HG03575 (cell line): ENCODE results near the gene GPR183.

Source experiments
- ATAC-seq: cut with Tn5 transposase; IDR thresholded peaks from one replicate; pipeline ENCODE4 v1.9.1; 2021; ENCODE audit not compliant: unreplicated experiment, insufficient number of reproducible peaks, low FRiP score; ENCODE audit errors: extremely low read depth

The GPR183 gene, protein sequence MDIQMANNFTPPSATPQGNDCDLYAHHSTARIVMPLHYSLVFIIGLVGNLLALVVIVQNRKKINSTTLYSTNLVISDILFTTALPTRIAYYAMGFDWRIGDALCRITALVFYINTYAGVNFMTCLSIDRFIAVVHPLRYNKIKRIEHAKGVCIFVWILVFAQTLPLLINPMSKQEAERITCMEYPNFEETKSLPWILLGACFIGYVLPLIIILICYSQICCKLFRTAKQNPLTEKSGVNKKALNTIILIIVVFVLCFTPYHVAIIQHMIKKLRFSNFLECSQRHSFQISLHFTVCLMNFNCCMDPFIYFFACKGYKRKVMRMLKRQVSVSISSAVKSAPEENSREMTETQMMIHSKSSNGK

DNA sequence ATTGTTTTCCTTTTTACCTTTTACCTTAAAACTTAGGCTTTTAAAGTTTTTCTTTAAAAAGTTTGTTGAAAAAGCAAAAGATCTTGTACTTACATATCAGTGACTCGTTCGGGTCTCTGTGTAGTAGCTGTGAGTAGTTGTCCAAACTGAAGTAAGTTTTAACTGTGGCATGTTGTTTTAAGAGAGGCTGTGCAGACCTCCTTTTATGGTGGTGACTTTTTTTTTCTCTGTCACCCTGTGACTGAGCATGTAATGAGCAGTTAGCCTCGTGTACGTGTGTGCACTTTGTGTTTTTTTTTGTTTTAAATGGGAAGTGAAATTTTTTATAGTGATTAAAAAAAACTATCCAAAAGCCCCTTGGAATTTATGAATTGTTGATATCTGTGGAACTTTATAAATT lies at the start of gene GPR183:
GPR183 (minus strand) TSS at position 153 of the 400 bp plus-strand sequence. CDS start 11,254 bp downstream, outside the sequence.
- ATAC-seq: peak; percentile 44

DNA sequence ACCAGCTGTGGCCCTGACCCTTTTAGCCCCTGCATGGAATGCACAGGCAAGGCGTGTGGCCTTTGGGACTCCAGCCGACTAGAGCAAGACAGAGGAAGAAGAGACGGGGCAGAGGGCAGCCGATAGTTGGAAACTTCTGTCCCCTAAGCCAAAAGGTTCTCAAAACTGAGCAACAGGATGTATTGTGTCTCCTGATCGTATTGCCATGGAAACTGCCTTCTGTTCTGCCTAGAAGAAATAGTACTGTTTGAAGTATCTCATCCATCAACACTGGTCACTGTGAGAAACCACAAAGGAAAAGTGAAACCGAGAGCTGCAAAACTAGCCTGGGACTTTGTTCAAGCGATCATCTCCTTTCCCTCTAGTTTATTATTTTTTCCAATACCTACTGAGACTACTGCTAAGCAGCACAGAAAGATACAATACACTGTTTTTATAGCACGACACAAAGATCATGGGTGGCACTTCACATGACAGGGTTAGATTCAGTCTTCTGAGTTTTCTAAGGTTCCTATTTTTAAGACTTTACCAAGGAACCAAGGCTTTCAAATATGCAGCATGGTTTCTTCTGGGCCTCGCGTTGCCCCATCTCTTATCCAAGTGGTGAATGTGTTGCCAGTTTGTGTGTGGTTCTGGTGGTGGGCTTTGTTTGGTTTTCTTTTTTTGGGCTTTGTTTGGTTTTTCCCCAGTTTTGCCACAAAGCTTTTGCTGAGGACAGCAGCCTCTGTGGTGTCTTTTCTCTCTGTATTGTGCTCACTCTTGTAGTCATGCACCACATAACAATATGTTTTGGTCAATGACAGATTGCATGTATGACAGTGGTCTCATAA lies 49.3 kb upstream of the GPR183 start:
- peak; percentile 43 for ATAC-seq

DNA sequence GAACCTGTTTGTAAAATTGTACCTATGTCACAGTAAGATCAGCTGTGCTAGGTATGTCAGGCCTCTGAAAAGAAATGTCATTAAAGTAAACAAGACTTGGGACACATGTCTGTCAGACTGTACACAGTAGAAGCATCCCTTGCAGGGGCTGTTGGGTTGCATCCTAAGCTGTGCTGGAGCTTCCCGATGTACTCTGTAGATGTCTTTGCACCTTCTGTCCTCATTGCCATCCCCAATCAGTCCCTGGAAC lies 48.7 kb upstream of the GPR183 start:
- no peak for ATAC-seq

DNA sequence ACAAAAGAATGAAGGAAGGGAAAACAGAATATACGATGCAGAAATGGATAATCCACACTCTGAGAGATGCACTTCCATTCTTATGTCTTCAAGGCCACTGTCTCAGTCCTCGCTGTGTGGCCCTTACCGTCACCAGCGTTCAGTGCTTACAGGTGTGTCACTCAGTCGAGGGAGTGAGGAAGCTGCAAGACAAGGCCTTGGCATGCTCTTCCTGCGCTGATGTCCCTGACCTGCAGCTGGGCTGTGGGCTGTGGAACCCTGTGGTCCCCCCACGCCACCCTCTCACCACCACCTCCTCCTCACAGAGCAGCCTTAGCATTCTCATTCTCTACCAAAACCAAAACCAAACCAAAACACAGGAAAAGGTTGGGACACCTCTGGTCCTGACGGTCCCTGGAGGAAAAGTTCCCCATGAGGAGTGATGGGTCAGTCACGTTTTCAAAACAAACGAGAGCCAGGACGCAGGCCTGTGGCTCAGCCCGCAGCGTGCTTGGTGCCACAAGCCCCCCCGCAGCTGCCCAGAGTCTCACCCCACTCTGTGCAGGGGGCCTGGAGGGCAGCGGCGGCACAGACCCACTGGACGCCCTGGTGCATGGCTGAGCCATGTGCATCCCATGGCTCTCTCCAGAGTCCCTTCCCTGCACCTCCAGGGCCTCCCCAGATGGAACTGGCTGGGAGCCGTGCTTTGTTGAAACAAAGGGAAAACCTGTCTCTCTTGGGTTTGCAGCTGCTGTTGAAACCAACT lies 48.2 kb upstream of the GPR183 start:
- ATAC-seq: no peak

DNA sequence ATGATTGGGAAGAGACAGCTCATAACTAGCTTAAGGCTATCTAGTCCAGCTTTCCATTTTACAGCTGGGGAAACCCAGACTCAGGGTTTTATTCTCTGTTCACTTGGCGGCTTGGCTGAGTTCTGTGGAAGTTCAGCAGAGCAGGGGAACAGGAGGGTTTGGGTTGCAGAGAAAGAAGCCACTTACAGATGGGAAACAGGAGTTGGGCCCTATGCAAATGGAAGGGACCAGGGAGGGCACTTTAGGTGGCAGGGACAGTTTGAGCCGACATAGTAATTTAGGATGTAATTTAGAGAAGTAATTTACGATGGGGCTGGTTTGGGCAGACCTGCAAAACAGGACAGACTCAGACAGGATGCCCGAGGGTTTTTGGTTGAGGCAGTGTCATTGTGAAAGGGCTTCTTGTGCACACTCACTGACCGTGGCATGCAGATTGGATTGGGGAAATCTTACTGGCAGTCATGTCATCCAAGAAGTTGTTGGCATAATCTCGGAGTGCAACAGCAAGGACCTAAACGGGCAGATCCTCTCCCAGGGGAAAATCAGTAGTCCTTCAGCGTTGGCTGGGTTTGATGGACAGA lies 47.3 kb upstream of the GPR183 start:
- ATAC-seq: no peak

DNA sequence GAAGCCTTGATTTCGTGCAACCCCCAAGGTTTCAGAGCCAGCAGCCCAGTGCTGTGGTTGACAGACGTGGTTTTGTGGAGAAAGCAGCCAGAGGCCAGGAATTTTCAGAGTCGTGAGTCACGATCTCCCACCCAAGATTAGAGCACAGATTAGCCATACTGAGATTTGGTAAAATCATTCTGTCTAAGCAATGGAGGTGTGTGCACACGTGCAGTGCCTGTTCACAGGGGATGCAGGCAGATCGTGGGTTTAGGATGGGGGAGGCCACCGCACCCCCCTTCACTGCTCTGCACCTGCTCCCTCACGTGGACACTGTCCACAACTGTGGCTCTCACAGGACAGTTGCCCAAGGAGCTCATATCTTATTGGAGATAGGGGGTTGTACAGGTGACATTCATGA lies 46.6 kb upstream of the GPR183 start:
- ATAC-seq: no peak

DNA sequence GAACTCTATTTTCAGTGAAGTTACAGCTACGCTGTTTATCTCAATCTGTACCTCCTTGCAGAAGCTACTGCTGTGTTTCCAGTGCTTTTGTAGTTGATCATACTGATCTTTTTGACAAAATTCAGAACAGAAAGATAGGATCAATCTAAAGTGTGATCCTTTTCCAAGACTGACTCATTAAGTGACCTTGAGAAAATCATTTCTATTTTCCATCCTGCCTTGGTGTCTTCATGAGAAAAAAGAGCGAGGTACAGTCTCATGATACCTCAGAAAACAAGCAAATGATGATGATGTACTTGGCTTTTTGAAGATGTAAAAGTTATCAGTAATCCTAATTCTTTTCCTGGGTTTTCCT lies 46.0 kb upstream of the GPR183 start:
- ATAC-seq: no peak

DNA sequence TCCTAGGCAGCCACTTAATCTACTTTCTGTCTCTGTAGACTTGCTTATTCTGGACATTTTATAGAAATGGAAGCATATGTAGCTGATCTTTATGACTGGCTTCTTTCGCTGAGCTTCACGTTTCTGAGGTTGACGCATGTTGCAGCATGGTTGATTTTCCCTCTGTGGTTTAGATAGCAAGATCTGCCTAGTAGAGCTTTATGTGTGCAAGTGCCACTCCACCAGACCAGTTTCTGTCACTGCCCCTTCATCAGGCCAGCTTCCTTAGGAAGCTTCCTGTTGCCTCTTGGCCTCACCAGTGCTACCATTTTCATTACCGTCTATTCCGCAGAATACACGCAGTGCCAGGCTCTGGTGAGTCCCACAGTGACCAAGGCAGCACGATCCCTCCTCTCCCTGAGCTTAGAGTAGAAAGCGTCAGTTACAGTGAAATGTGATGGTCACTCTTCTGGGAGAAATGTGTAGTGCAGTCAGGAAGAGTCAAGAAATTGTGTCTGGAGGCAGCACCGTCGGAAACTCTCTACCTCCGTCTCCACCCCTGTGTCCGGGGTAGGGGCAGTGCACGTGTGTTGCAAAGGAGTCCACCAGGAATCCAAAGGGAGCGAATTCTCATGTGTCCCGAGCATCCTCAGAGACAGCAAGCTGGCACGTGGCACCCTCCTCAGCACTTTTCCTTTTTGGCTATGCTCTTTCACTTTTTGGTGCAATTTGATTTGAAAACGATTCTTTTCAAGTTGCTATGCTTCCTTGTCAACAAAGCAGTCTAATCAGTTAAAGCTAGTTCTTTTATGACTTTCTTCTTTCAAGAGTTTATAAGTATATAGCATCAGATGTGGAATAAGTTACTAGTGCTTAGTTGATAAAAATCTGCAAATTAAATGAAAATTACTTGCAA lies 45.4 kb upstream of the GPR183 start:
- no peak for ATAC-seq

DNA sequence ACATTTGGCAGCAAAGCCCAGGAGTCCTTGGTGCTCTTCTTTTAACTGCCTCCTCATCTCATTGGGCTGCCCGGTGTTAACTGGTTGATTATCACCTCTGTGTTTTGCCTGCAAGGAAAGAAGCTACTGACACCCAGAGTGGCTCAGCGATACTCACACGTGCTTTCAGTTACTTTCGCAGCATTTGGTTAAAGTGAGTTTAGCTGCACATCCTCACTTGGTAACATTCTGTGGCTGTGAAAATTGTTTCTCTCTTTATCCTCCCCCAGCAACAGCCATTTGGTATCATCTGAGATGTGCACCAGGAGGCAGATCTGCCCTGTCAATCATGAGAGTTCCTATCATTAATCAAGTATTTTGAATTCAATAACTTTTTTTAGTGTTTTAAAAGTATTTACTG lies 44.6 kb upstream of the GPR183 start:
- no peak for ATAC-seq

DNA sequence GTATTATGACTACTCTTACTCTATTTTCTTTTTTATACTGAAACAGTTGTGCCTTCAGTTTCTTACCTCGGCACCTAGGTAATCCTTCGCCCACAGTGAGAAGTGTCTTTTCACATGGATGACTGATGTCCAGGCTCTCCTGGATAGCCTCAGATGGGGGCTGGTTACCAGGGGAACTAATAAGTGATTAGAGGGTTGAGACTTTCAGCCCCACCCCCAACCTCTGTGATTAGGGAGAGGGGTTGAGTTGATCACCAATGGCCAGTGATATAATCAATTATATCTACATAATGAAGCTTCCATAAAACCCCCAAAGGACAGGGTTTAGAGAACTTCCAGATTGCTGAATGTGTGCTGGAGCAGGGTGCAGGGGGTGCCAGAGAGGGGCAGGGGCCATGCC lies 43.0 kb upstream of the GPR183 start:
- no peak for ATAC-seq

DNA sequence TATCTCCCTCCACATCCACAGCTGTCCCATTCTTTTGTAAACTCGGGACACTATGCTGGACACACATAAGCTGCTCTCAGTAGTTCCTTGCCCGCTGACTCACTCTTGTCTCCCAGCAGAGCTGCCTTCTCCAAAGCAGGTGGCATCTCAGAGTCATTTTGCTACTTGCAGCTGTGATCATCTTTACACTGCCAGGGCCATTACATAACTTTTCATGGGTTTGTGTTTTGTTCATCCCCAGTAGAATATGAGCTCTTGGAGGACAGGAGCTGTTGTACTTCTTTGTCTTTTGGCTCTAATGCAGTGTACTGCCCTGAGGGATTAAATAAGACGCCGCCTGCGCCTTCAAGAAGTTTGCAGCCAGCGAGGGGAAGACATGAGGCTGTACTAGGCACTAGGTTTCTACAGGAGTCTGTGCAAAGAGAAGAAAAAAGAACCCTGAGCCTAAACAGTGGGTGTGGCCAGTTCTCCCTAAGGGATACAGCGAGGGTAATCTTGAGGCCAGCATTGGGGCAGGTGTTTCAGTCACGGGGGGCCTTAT lies 40.8 kb upstream of the GPR183 start:
- no peak for ATAC-seq

DNA sequence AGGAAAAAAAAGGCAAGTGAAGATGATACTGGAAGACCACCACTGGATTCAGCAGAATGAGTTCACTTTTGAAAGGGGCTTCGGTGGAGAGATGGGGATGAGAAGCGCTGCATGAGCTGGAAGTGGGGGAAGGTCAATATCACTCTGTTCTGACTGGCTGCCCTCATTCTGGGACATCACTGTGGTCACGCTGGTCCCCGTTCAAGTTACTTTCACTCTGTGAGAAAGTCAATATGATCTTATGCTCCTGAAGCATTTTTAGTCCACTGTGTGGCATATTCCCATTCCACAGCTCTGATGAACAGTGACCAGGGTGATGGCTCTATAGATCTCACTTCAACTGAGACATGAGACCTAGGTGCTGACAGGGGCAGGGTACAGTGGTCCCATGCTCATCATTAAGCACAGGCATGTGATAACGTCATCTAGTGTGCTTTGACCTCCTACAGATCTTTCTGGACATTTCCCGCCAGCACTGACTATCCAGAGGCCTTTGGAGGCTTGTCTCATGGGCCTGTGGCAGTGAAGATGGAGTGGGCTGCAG lies 40.2 kb upstream of the GPR183 start:
- no peak for ATAC-seq

DNA sequence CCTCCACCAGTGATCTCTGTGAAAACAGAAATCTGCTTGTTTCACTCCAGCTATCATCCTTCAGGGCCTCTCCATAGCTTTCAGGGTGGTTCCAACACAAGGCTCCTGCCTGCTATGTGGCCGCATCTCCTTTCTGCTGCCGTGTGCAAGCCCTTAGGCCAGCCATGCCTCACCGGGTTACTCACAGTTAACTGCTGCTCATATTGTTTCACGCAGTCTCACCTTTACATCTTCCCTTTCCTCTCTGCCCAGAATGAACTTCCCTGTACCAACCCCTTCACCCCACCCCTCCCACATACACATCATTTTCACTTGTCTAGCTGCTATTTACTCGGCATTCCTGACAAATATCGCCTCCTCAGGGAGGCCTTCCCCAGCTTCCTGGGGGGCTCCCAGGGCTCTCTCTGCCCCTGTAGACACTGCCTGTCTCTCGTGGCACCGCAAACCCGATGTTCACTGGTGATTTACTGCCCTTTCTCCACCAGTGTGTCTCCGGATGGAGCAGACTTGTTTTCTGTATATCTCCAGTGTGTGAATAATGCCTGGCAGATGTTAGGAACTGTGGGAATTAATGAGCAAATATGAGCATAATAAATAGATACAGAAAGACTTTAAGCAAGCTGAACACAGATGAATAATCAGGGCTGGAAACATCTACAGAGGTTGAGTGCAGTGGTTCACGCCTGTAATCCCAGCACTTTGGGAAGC lies 39.3 kb upstream of the GPR183 start:
- no peak for ATAC-seq

DNA sequence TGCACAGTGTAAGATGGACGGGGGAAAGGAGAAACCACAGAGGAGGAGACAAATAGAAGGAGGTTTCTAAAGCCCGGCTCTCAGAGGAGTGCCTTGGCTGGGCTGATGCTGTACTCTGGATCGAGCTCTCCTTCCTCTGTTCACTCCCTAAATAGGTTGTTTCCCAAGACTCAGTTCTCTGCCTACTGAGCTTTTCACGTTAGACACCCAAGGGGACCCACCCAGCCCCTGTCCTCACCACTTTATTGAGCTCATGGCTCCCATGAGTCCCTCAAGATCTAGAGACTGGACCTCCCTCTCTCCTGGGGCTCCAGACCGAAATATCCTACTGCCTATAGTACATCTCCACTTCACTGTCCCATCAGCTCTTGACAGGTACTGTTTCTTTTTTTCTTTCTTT lies 38.1 kb upstream of the GPR183 start:
- no peak for ATAC-seq

DNA sequence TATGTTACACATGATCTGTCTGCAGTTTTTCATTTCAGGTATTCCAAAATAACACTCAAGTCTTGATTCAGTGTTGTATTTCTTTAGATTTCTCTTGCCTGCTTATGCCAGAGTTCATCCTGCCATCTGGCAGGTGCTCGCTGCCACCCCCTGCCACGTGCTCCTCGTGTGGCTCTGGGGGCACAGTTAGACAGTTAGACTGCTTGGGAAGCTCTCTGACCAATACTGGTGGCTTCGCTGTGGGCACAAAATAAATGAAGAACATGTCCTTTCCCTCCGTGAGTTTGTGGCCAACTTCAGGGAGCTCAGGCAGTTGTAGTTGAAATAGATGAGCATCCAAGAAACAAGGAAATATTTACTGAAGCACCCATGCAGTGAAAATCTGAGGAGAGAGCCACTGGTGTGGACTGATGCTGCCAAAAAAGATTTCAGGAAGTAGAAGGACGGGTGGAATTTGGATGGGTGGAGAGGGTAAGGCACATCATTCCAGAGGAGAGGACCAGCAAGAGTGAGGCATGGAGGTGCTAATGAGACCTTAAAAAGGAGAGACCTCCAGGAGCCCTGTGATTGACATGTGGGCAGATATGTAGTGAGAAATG lies 37.5 kb upstream of the GPR183 start:
- ATAC-seq: no peak

DNA sequence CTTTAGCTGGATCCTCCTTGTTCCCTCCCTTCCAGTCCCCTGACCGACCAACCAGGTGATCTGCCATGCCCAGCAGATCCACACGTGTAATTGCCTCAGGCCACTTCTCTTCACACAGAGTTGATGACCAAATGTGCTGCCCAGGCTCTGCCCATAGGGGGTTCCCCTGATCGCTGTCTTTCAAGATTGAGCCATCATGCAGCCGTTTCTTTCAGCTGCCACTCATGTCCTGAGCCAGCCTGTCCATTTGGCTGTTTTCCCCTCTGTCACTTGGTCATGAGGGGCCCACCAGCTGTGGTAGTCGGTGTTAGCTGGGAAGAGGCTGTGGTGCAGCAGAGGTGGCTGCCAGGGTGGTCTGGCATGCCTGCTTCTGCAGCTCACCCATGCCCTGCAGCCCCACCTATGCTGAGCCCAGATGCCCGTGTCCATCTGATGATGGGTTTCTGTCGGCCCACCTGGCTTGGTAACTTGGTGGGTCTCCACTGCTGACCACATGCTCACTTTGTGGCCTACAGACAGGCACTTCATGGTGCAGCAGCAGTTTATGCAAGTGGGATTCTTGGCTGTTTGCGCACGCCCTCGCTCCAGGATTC lies 35.6 kb upstream of the GPR183 start:
- no peak for ATAC-seq
